GM18907 (cell line): ENCODE measurements around the gene C10orf71.

Experiments
- ATAC-seq: cut with Tn5 transposase; IDR thresholded peaks from one replicate; pipeline ENCODE4 v1.9.1; 2021; ENCODE audit warnings: mild to moderate bottlenecking, moderate library complexity; ENCODE audit not compliant: unreplicated experiment

Gene C10orf71, protein sequence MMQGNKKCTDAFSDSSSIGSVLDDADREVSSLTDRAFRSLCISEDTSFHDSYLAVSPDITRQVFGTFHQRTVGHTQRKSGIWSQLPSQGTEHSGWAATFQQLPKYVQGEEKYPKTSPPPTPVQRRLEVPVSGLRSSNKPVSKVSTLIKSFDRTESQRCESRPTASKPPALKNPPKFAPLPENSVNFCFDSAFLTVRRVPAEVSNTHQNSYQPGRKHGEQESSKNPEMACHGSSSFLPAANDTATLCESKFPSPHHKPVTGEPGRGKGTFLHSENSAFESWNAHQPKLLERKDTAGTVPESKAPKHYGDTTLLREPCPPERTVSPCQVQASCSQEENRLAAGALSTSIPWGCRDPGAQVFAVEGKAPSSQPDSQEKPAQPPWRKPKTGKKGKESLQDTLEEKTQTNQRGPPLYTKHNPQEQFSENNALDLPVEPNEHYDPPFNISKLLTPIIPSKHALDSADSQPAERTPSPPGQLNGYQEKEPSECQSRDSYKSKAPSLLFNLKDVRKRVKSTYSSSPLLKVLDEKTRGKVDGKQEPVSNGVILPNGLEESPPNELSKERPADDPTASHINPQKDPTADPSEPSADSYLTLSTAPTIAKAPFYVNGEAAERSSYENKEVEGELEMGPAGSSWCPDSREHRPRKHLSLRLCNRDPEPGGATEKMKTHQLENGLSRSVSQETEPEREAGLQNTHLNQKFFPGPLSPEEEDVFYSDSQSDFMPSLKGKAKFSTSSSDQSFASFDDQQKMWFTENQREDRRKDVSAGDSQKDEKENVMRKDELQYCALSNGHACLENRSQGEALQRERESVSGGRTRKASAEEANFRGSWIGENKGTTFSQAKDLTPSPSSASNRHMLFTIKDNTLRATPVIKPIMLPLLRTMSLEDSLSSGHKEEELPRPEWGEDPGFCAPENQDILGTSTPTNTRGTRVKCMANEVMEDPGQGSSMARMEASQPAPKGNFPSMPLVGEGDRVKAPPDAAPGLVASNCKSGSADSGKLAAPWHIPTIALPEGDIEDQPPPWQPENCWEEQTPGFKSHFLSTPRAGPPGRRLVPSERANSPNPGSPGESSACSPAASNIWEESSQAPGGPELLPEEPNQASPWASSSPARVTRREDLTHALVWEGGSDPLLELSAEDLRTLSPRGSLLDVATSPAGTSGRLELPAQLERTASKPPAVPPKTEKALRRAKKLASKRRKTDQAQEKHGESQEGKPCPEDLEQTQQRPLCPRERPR (N-terminal part only)

GRCh38 chr10:49298983-49299815 lies at the start of gene C10orf71:
Gene C10orf71, plus strand, starts transcription at chr10:49299170. Its CDS starts 23,376 bp downstream, at chr10:49322546.
- ATAC-seq, result no peak

- ATAC-seq, result no peak
These were observed 46.5 kb upstream of the C10orf71 start for GRCh38 chr10:49252313-49253034.

DNA sequence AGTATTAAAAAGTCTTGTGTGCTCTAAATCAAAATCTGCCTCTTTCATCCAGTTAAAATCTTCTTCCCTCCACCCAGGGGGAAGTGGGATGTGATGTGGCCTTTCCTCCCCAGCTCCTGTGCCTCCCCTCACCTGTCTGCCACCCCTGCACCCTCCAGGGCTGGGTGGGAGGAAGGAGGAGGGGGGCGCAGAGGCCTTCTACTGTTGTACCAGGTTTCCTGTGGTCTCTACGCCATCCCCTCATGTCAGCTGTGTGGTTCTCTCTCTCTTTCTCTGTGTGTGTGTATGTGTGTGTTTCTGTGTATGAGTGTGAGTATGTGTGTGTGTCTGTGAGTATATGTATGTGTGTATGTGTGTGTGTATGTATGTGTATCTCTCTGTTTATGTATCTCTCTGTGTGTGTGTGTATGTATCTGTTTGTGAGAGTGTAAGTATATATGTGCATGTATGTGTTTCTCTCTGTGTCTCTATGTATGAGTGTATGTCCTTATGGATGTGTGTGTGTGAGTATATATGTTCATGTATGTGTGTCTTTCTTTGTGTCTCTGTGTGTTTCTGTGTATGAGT lies 45.5 kb upstream of the C10orf71 start:
- no peak for ATAC-seq

DNA sequence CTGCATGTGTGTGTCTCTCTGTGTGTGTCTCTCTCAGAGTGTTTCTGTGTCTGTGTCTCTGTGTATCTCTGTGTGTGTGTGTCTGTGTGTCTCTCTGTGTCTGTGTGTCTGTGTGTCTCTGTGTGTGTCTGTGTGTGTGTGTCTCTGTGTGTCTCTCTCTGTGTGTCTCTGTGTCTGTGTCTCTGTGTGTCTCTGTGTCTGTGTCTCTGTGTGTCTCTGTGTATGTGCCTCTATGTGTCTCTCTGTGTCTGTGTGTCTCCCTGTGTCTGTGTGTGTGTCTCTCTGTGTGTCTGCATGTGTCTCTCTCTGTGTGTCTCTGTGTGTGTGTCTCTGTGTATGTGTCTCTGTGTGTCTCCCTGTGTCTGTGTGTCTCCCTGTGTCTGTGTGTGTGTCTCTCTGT lies 44.8 kb upstream of the C10orf71 start:
- no peak for ATAC-seq

DNA sequence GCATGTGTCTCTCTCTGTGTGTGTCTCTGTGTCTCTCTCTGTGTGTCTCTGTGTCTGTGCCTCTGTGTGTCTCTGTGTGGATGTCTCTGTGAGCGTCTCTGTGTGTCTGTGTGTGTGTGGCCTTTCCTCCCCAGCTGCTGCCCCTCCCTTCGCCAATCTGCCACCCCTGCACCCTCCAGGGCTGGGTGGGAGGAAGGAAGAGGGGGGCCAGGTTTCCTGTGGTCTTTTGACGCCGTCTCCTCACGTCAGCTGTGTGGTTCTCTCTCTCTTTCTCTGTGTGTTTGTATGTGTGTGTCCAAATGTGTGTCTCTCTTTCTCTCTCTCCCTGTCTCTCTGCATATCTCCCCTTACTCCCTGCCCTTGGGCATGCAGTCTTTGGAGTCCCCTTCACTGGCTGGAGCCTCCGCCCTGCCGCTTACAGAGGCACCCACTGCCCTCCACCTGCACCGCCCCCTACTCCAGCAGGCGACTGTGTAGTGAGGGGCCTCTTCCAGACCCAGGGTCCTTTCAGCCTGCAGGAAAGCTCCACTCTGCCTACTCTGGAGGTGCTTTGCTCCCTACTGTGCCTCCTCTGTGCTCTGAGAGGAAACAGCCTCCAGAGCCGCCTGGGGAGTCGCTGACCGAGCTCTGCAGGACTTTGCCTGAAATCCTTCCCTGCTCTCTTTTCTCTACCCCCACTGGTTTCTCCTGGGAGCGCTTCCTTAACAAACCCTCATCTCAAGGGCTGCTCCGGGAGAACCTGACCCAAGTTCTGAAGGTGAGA lies 44.2 kb upstream of the C10orf71 start:
- ATAC-seq, result no peak

DNA sequence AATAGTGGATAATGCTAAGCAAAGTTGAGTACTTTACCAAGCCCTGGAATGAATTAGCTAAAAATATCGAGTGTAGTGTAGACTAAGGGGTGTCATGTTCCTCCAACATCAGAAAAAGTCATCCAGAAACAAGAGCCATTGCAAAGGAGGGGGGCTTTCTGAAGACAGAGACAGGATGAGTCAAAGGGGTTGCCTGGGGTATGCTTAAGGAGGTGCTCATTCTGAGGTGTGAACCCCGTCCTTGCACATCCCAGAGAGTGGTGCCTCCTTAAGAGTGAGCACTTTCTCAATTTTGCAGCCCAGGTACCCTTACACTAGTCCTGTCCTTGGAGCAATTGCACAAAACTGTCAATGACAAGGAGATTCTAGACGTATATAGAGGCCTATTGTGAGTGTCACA lies 43.1 kb upstream of the C10orf71 start:
- ATAC-seq, result no peak

DNA sequence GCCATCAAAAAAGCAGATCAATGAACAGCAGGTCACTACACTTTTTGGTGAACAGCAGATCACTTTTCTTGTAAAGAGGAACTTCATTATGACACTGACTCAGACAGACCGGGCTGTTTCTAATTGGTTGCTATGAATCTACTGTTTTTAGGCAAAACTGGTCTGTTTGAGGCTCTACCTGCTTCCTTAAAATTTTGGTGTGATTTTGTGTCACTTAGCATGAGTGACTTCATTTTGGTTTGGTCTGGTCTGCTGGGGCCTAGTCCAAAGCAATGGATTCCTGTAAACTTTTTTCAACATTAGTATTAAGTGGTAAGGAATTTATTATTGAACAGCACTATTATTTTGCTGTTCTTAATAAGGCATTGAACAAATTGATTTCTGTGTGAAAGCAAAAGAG lies 41.8 kb upstream of the C10orf71 start:
- no peak for ATAC-seq

GRCh38 chr10:49257626-49258349 lies 41.2 kb upstream of the C10orf71 start:
- no peak for ATAC-seq

- ATAC-seq, result no peak
These were observed 40.7 kb upstream of the C10orf71 start for GRCh38 chr10:49258350-49258683.

DNA sequence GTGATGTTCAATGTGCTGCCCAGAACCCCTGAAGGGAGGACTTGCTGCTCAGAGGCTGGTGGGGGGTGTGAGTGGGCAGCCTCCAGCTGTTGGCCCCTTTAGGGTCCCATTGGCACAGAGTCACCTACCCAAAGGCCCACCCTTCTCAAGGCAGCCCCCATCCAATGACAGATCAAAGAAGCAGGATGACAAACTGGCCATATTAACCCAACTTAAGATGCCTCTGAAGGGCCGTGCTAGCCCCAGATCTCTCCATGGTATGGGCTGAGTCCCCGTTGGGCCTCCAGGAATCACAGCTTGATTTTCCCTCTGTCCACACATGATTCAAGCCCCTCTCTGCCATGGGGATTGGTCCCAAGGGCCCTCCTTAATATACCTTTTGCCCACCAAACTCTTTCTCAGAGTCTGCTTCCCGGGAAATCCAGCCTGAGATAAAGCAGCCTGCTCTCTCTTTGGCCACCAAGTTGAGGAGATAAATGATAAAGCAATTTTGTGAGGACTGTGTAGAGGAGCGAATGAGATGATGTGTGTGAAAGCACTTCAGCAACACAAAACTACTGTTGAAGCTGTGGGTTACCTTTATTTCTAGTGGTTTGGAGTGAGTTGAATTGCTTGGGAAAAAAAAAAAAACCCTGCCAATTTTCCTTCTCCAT lies 38.2 kb upstream of the C10orf71 start:
- ATAC-seq, result no peak

GRCh38 chr10:49263591-49263990 lies 35.4 kb upstream of the C10orf71 start:
- ATAC-seq, result no peak

DNA sequence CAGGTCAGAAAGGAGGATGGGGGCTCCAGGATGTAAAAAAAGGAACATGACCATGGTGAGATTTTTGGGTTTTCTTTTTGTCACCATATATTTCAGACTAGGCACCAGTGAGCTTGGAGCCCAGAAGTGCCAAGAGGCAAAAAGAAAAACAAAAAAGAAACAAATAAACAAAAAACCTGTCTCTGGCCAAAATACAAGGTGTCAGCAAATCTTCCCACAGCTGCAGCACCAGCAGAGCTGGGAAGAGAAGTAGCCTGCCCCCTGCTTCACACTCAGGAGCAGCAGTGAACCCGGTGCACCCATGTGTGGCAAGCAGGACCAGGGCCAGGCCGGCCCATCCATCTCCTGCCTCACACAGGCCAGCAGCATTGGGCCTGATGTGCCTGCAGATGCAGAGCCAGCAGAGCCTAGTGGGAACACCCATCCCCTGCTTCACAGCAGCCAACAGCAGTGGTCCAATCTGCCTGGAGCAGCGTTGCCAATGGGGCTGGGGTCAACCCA lies 34.7 kb upstream of the C10orf71 start:
- no peak for ATAC-seq

- ATAC-seq, result no peak
These were observed 33.1 kb upstream of the C10orf71 start for GRCh38 chr10:49265885-49266284.

- no peak for ATAC-seq
These were observed 30.8 kb upstream of the C10orf71 start for GRCh38 chr10:49268185-49268584.

DNA sequence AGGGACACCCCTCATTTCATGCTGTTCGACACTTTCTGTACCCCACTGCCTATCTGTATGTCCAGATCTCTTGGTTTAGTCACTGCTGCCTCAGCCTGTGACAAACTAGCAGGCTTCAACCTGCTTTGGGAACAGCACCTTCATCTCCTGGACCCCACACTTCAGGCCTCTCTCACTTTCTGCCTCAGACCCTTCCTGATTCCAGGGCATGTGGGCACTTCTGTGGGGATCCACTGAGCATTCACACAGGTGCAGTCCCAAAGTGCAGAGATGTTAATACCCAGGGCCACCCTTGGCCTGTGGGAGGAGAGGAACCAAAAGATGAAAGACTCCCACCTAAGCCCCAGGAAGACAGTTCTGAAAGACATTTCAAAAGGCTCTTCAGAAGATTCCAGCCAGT lies 29.4 kb upstream of the C10orf71 start:
- no peak for ATAC-seq

- no peak for ATAC-seq
These were observed 28.4 kb upstream of the C10orf71 start for GRCh38 chr10:49270565-49270964.

DNA sequence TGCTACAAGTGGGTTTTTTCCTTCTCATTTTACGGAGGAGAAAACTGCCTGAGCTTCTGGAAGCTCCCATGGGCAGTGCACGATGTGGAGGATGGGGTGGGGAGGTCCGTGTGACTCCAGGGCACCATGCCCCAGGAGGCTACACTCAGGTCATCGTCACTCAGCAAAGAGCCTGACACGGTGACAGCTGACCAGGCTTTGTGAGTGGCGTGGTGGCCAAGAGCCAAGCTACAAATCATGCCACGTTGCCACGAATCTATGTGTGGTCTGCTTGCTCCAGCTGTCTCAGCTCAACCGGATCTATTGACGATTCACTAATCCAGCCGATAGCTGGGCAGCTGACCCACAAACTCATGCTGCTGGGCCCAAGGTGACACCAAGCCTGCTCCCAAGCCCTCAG lies 27.6 kb upstream of the C10orf71 start:
- no peak for ATAC-seq
